Activated naive CD8-positive, alpha-beta T cell (primary cell): Measurements from ENCODE around the gene LILRB1.
"Not testable (repeated sequence)": the region's sequence is repeated elsewhere in the genome, so short reads cannot be mapped to it uniquely, and the experiment has no call there.

ENCODE experiments used
- H3K27ac Mint-ChIP-seq: one replicate; pipeline ENCODE4 v1.8.0; 2021; ENCODE audit warnings: mixed read lengths
- H3K27me3 Mint-ChIP-seq: one replicate; pipeline ENCODE4 v1.8.0; 2021; ENCODE audit warnings: mixed read lengths
- H3K36me3 Mint-ChIP-seq: one replicate; pipeline ENCODE4 v1.8.0; 2021; ENCODE audit warnings: mixed read lengths
- H3K4me1 Mint-ChIP-seq: one replicate; pipeline ENCODE4 v1.8.0; 2021; ENCODE audit warnings: low read depth, mixed read lengths
- H3K4me3 Mint-ChIP-seq: one replicate; pipeline ENCODE4 v1.8.0; 2021; ENCODE audit warnings: mild to moderate bottlenecking, mixed read lengths
- H3K9me3 Mint-ChIP-seq: one replicate; pipeline ENCODE4 v1.8.0; 2021; ENCODE audit warnings: low read depth, mixed read lengths

The LILRB1 gene

GRCh38 chr19:54630262-54630661, at the start of gene LILRB1:
TSS of gene LILRB1 (plus strand) at chr19:54630484. CDS start at chr19:54631074, 590 bp downstream.
- not testable (repeated sequence) for H3K4me3 Mint-ChIP-seq, H3K36me3 Mint-ChIP-seq, H3K9me3 Mint-ChIP-seq, H3K4me1 Mint-ChIP-seq, H3K27ac Mint-ChIP-seq
- H3K27me3 Mint-ChIP-seq: peaks cover 20% of the 10 kb centered on the region

DNA sequence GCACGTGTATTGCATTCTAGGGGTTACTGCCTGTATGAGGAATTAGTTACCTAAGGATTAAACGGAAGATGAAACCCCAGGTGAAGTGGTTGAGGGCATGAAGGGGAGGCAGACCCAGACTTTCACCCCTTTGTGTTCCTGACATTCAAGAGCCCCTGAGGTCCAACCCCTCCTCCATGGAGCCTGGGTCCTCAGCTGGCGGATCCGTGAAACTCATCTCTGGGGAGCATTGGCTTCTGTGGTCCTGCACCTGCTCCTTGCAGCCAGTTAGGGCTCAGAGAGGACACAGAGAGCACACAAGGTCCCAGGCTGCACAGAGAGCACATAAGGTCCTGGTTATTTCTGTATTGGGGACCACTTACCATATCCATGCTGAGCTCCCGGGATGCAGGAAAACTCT, 43.9 kb upstream of the LILRB1 start:
- Mint-ChIP-seq H3K4me3 (no peak overlapping the region), H3K9me3 (peaks cover 16% of the 10 kb centered on the region), H3K27ac (no peak overlapping the region), H3K36me3 (peaks cover 2% of the 10 kb centered on the region), H3K4me1 (no peaks in the 10 kb centered on the region), H3K27me3 (peaks cover 28% of the 10 kb centered on the region)

GRCh38 chr19:54587026-54587425, 43.3 kb upstream of the LILRB1 start:
- H3K27ac Mint-ChIP-seq: no peak overlapping the region
- peaks cover 26% of the 10 kb centered on the region for H3K27me3 Mint-ChIP-seq
- H3K36me3 Mint-ChIP-seq: peaks cover 2% of the 10 kb centered on the region
- no peak overlapping the region for H3K4me3 Mint-ChIP-seq
- H3K9me3 Mint-ChIP-seq: peaks cover 18% of the 10 kb centered on the region
- H3K4me1 Mint-ChIP-seq: no peaks in the 10 kb centered on the region

DNA sequence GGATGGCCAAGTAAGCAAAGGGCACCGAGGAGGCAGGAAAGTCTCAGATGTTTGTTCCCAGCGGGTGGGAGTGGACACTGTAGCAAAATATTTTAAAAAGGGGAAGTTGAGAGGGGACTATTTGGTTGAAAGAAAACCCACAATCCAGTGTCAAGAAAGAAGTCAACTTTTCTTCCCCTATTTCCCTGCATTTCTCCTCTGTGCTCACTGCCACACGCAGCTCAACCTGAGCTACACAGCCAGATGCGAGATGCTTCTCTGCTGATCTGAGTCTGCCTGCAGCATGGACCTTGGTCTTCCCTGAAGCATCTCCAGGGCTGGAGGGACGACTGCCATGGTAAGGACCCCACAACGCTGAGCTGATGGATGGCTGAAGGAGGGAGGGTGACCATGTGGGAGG, 36.8 kb upstream of the LILRB1 start, which contains the start of gene LILRA1:
Gene LILRA1, plus strand, starts transcription at position 188 of the 400 bp plus-strand sequence. CDS start 613 bp downstream, outside the sequence.
- peaks cover 12% of the 10 kb centered on the region for H3K9me3 Mint-ChIP-seq
- H3K27ac Mint-ChIP-seq, H3K4me1 Mint-ChIP-seq, H3K36me3 Mint-ChIP-seq, H3K27me3 Mint-ChIP-seq, H3K4me3 Mint-ChIP-seq: not testable (repeated sequence)

DNA sequence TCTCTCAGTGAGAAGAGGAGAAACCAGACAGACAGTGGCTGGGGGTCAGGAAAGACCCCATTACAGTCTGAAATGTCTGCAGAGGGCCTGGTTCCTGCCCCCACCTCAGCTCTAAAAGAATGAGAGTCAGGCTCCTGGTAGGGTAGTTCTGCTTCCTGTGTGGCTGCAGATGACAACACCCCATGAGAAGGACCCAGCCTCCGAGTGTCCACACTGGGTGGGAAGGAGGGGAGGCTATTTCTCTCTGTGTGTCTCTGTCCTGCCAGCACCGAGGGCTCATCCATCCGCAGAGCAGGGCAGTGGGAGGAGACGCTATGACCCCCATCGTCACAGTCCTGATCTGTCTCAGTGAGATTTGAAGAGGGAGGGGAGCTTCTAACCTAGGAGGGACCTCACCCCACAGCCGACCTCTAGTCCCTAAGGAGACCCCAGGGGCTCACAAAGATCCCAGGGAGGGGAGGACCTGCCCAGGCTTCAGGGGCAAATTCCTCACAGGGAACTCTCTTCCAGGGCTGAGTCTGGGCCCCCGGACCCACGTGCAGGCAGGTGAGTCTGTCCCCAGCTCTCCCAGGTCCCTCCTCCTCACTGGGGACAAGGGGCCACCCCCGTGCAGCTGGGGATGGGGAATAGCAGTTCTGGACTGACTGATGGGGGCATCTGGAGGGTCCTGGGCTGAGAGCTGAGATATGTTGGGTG, 36.2 kb upstream of the LILRB1 start:
- not testable (repeated sequence) for H3K27me3 Mint-ChIP-seq, H3K27ac Mint-ChIP-seq, H3K36me3 Mint-ChIP-seq, H3K4me3 Mint-ChIP-seq, H3K4me1 Mint-ChIP-seq
- H3K9me3 Mint-ChIP-seq: peaks cover 12% of the 10 kb centered on the region

DNA sequence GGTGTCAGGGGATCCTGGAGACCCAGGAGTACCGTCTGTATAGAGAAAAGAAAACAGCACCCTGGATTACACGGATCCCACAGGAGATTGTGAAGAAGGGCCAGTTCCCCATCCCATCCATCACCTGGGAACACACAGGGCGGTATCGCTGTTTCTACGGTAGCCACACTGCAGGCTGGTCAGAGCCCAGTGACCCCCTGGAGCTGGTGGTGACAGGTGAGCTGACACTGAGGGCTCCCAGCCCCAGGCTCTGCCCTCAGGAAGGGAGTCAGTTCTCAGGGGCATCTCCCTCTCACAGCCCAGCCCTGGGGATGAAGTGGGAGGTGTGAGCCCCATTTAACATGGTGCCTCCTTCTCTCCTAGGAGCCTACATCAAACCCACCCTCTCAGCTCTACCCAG, 35.5 kb upstream of the LILRB1 start:
- peaks cover 10% of the 10 kb centered on the region for H3K9me3 Mint-ChIP-seq
- peaks cover 6% of the 10 kb centered on the region for H3K27me3 Mint-ChIP-seq
- H3K4me1 Mint-ChIP-seq: no peaks in the 10 kb centered on the region
- H3K36me3 Mint-ChIP-seq: no peaks in the 10 kb centered on the region
- H3K4me3 Mint-ChIP-seq: no peak overlapping the region
- no peak overlapping the region for H3K27ac Mint-ChIP-seq

DNA sequence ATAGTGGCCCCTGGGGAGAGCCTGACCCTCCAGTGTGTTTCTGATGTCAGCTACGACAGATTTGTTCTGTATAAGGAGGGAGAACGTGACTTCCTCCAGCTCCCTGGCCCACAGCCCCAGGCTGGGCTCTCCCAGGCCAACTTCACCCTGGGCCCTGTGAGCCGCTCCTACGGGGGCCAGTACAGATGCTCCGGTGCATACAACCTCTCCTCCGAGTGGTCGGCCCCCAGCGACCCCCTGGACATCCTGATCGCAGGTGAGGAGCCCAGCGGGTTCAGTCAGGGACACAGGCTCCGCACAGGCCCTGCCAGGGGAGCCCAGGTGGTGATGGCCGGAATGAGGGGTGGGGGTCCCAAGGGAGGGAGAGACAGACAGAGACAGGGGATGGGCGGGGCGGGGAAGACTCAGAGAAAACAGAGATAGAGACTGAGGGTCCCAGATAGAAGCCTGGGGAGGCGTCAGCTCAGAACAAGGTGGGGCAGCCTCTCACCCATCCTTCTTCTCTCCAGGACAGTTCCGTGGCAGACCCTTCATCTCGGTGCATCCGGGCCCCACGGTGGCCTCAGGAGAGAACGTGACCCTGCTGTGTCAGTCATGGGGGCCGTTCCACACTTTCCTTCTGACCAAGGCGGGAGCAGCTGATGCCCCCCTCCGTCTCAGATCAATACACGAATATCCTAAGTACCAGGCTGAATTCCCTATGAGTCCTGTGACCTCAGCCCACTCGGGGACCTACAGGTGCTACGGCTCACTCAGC, 34.4 kb upstream of the LILRB1 start:
- not testable (repeated sequence) for H3K4me1 Mint-ChIP-seq, H3K36me3 Mint-ChIP-seq, H3K27me3 Mint-ChIP-seq, H3K4me3 Mint-ChIP-seq, H3K27ac Mint-ChIP-seq, H3K9me3 Mint-ChIP-seq

GRCh38 chr19:54600212-54600611, 30.1 kb upstream of the LILRB1 start:
- no peaks in the 10 kb centered on the region for H3K4me1 Mint-ChIP-seq
- H3K27me3 Mint-ChIP-seq: peaks cover 15% of the 10 kb centered on the region
- H3K27ac Mint-ChIP-seq: no peak overlapping the region
- no peak overlapping the region for H3K4me3 Mint-ChIP-seq
- H3K9me3 Mint-ChIP-seq: peaks cover 3% of the 10 kb centered on the region
- no peaks in the 10 kb centered on the region for H3K36me3 Mint-ChIP-seq

DNA sequence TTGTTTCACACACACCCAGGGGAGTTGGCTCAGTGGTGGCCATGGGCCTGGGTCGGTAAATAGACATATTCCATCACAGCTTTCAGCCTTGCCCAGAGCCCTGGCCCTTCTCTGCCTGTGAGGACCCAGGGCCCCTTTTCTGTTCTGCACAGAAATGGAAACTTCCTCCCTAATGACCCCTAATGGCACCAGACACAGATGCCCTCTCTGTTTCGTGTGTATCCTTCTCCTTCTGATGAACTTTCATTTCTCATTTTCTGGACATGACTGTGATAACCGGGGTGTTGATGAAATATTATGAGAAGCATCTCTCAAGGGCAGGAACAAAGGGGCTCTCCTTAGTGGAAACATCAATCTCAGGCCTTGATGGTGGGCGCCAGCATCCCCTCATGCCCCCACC, 24.1 kb upstream of the LILRB1 start:
- peaks cover 31% of the 10 kb centered on the region for H3K27me3 Mint-ChIP-seq
- no peak overlapping the region for H3K4me3 Mint-ChIP-seq
- H3K36me3 Mint-ChIP-seq: no peaks in the 10 kb centered on the region
- H3K9me3 Mint-ChIP-seq: peaks cover 4% of the 10 kb centered on the region
- H3K4me1 Mint-ChIP-seq: no peaks in the 10 kb centered on the region
- no peak overlapping the region for H3K27ac Mint-ChIP-seq

DNA sequence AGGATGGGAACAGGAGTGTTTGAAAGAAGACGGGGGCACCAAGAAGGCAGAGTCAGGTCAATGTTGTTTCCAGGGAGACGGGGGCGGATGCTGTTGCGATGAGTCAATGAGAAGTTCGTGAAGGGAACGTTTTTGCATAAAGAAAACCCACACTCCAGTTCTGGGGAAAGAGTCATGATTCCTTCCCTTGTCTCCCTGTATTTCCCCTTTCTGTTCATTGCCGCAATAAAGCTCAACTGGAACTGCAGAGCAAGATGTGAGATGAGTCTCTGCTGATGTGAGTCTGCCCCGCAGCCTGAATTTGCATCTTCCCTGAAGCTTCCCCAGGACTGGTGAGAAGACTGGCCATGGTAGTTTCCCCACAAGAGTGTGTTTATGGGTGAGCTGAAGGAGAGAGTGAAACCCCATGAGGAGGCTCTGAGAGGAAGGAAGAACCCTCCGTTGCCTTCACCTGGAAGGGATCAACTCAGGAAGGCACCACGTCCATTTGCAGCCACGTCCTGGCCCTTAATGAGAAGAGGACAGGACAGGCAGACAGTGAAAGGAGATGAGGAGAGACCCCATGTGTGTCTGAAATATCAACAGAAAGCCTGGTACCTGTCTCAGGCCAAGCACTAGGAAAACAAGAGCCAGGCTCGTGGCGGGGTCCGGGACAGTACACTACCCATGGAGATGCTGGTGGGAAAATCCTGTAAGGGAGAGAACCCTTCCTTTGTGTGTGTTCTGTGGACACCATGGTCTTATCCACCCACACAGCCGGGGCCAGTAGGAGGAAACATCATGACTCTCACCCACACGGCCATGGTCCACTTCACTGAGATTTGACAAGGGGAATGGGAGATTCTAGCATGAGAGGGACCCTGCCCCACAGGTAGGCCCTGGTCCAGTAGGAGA, 23.1 kb upstream of the LILRB1 start:
- no peaks in the 10 kb centered on the region for H3K4me1 Mint-ChIP-seq
- peaks cover 4% of the 10 kb centered on the region for H3K9me3 Mint-ChIP-seq
- H3K36me3 Mint-ChIP-seq: no peaks in the 10 kb centered on the region
- peaks cover 29% of the 10 kb centered on the region for H3K27me3 Mint-ChIP-seq
- H3K4me3 Mint-ChIP-seq: no peak overlapping the region
- H3K27ac Mint-ChIP-seq: no peak overlapping the region

- Mint-ChIP-seq H3K36me3 (no peaks in the 10 kb centered on the region), H3K4me3 (no peak overlapping the region), H3K27ac (no peak overlapping the region), H3K9me3 (peaks cover 4% of the 10 kb centered on the region), H3K27me3 (peaks cover 29% of the 10 kb centered on the region), H3K4me1 (no peaks in the 10 kb centered on the region)
These were observed 22.5 kb upstream of the LILRB1 start for GRCh38 chr19:54607785-54608150.

- Mint-ChIP-seq H3K27ac (no peak overlapping the region), H3K4me3 (no peak overlapping the region), H3K27me3 (peaks cover 30% of the 10 kb centered on the region), H3K9me3 (peaks cover 4% of the 10 kb centered on the region), H3K36me3 (no peaks in the 10 kb centered on the region), H3K4me1 (no peaks in the 10 kb centered on the region)
These were observed 22.1 kb upstream of the LILRB1 start for GRCh38 chr19:54608205-54608604.

DNA sequence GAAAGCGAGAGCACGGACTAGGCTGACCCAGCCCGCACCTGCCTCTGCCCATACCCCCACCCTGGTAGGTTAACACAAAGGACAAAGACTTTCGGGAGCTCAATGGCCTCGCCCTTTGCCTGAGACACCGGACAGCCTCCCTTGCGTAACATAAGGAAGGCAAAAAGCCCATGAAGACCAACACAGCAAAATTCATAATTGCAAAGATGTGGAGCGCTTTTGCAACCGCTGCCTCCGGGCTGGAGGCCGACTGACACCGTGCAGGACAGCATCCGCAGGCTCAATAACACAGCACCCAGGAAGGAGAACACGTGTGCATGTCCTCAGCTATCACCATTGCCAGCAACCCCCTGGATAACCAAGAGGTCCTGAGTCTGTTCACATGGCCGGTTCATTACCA, 21.5 kb upstream of the LILRB1 start:
- Mint-ChIP-seq H3K27ac (no peak overlapping the region), H3K9me3 (peaks cover 4% of the 10 kb centered on the region), H3K4me1 (no peaks in the 10 kb centered on the region), H3K27me3 (peaks cover 31% of the 10 kb centered on the region), H3K36me3 (no peaks in the 10 kb centered on the region), H3K4me3 (no peak overlapping the region)

DNA sequence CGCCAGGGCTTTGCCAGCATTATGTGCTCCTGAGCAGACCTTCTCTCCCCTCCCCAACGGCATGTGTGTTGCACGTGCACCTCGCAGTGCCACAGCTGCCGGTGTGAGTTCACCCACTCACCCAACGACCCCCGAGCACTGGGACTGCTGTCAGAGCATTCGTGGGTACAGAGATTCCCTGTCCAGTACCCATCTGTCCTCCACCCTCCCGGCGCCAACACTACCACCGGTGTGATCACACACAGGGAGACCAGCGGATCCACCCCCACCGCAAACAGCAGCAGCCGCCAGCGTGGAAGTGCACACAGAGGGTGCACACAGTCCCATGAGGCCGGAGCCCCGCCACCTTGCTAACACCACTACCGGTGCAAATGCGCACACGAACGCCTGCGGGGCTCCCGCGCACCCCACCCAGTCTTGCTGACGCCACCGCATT, 20.9 kb upstream of the LILRB1 start:
- no peaks in the 10 kb centered on the region for H3K36me3 Mint-ChIP-seq
- H3K4me3 Mint-ChIP-seq: no peak overlapping the region
- H3K4me1 Mint-ChIP-seq: no peaks in the 10 kb centered on the region
- H3K9me3 Mint-ChIP-seq: peaks cover 4% of the 10 kb centered on the region
- H3K27me3 Mint-ChIP-seq: peaks cover 30% of the 10 kb centered on the region
- H3K27ac Mint-ChIP-seq: no peak overlapping the region

DNA sequence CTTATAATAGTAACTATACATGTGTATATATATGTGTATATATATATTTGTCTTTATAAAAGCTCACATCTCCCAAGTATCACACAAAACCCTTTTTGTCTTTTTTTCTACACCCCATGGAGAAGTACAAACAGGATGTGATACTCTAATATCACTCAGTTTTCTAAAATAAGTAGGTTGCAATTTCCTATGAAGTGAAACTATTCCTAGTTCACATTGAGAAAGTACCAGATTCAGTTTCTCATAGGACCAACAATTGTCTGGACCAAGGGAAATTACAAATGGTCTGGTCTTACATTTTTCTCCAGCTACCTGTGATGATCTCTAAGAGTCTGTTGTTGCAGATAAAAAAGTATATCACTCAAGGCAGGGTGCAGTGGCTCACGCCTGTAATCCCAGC, 17.9 kb upstream of the LILRB1 start:
- Mint-ChIP-seq H3K27me3 (peaks cover 9% of the 10 kb centered on the region), H3K27ac (no peak overlapping the region), H3K36me3 (no peaks in the 10 kb centered on the region), H3K4me3 (no peak overlapping the region), H3K9me3 (no peaks in the 10 kb centered on the region), H3K4me1 (no peaks in the 10 kb centered on the region)
